GM12878 (cell line): ENCODE data around the gene SS18. TPM values are rescaled to one million over a fixed set of nuclear protein-coding genes. Genes with fewer than 3 reads are reported as not detected.

ENCODE experiments used
- ATAC-seq: fragments of 200-7000 bp; cut with Tn5 transposase; 3 replicates; pipeline ENCODE4 v1.9.1; 2020; ENCODE audit warnings: mild to moderate bottlenecking, moderate library complexity
- BruUV-seq: library from RNA; stranded (reverse); fragments of 400-500 nt; replicated peaks from 2 replicates; lab custom pipeline; 2021; lab: Mats Ljungman, UMichigan
- CTCF ChIA-PET: fragments of 300-600 bp; sonication (Branson Sonifier 250); formaldehyde crosslinking; extraction: SDS; loops from one replicate; lab custom pipeline; 2021; ENCODE audit warnings: inconsistent platforms; lab: Yijun Ruan, JAX
- POLR2A ChIA-PET: fragments of 350-600 bp; formaldehyde crosslinking; extraction: SDS; loops from one replicate; lab custom pipeline; 2021; ENCODE audit warnings: inconsistent platforms; lab: Charles Lee
- RAD21 ChIA-PET: fragments of 300-600 bp; sonication (Branson Sonifier 250); formaldehyde crosslinking; loops from one replicate; lab custom pipeline; 2023; ENCODE audit warnings: antibody characterized with exemption; ENCODE audit not compliant: unreplicated experiment; lab: Charles Lee
- SMC1A ChIA-PET: fragments of 300-600 bp; sonication (Branson Sonifier 250); formaldehyde crosslinking; loops from one replicate; lab custom pipeline; 2023; ENCODE audit not compliant: unreplicated experiment, uncharacterized antibody; lab: Charles Lee
- DNase-seq: peaks from one replicate; pipeline ENCODE4 v3.0.0-alpha.2; 2011; ENCODE audit warnings: low read depth, low spot score
- FAIRE-seq: peaks from 3 replicates; lab custom pipeline; 2011; peaks lifted over from hg19 to GRCh38; lab: Jason Lieb, UNC
- H2AFZ ChIP-seq: 2 replicates; pipeline ENCODE4 v1.6.0; 2011; ENCODE audit warnings: low read depth, low read length, control low read depth; ENCODE audit not compliant: control insufficient read depth
- H3K27ac ChIP-seq: 2 replicates; pipeline ENCODE4 v1.5.1; 2011; ENCODE audit warnings: control low read depth; ENCODE audit not compliant: control insufficient read depth, insufficient read depth
- H3K27me3 ChIP-seq, 2 experiments: replicated peaks in 1 of 2; 2 replicates each; pipeline versions ENCODE4 v1.6.0 to v1.6.1; 2011; ENCODE audit warnings: low read length in 1 of 2; ENCODE audit not compliant: control insufficient read depth in 2 of 2, insufficient read depth in 2 of 2
- H3K36me3 ChIP-seq, 2 experiments: 2 replicates each; pipeline ENCODE4 v1.5.1; 2011; ENCODE audit warnings: low read length in 1 of 2; ENCODE audit not compliant: control insufficient read depth in 2 of 2, insufficient read depth in 2 of 2
- H3K4me1 ChIP-seq: 2 replicates; pipeline ENCODE4 v1.6.1; 2011; ENCODE audit warnings: mild to moderate bottlenecking, low read length, moderate library complexity, mixed read lengths; ENCODE audit not compliant: control insufficient read depth, insufficient read depth
- H3K4me2 ChIP-seq: 2 replicates; pipeline ENCODE4 v1.6.0; 2011; ENCODE audit warnings: control low read depth; ENCODE audit not compliant: control insufficient read depth, insufficient read depth
- H3K4me3 ChIP-seq: fragments of 200-600 bp; sonication (generic); 2 replicates; pipeline ENCODE4 v1.5.1; 2016
- H3K79me2 ChIP-seq: 2 replicates; pipeline ENCODE4 v1.6.0; 2011; ENCODE audit warnings: low read length; ENCODE audit not compliant: control insufficient read depth, insufficient read depth
- H3K9ac ChIP-seq: 2 replicates; pipeline ENCODE4 v1.8.0; 2011; ENCODE audit warnings: low read length, control low read depth, mixed read lengths; ENCODE audit not compliant: control insufficient read depth, insufficient read depth
- H3K9me3 ChIP-seq: replicated peaks from 3 replicates; pipeline ENCODE4 v1.5.1; 2011; ENCODE audit warnings: mild to moderate bottlenecking, low read length; ENCODE audit not compliant: control insufficient read depth, insufficient read depth
- H4K20me1 ChIP-seq: 2 replicates; pipeline ENCODE4 v1.6.0; 2011; ENCODE audit not compliant: control insufficient read depth, insufficient read depth
- ATF7 ChIP-seq: fragments of 450-650 bp; IDR thresholded peaks from 2 replicates; pipeline ENCODE4 v1.6.1; 2016; ENCODE audit warnings: low read depth, mild to moderate bottlenecking
- JUNB ChIP-seq: IDR thresholded peaks from 2 replicates; pipeline ENCODE4 v1.6.1; 2016; ENCODE audit warnings: antibody characterized with exemption, mild to moderate bottlenecking
- MTA2 ChIP-seq: fragments of 450-650 bp; IDR thresholded peaks from 2 replicates; pipeline ENCODE4 v1.6.1; 2016; ENCODE audit warnings: low read depth, mild to moderate bottlenecking, moderate library complexity
- NFYA ChIP-seq: IDR thresholded peaks from 2 replicates; pipeline ENCODE4 v1.6.1; 2011; ENCODE audit warnings: low read depth, mild to moderate bottlenecking, low read length, improper control_type of control experiment, borderline replicate concordance
- NR2C1 ChIP-seq: fragments of 450-650 bp; IDR thresholded peaks from 2 replicates; pipeline ENCODE4 v1.6.1; 2017; ENCODE audit warnings: antibody characterized with exemption, mild to moderate bottlenecking, moderate library complexity
- SMAD5 ChIP-seq: IDR thresholded peaks from 2 replicates; pipeline ENCODE4 v1.6.1; 2016; ENCODE audit warnings: antibody characterized with exemption, low read depth
- SP1 ChIP-seq: IDR thresholded peaks from one replicate; pipeline ENCODE4 v1.6.1; 2011; ENCODE audit warnings: low read depth, low read length
- SPI1 ChIP-seq: IDR thresholded peaks from 2 replicates; pipeline ENCODE4 v1.6.1; 2011; ENCODE audit warnings: low read depth, mild to moderate bottlenecking, low read length, moderate library complexity, borderline replicate concordance; ENCODE audit not compliant: insufficient read depth
- TCF7 ChIP-seq: IDR thresholded peaks from 2 replicates; pipeline ENCODE4 v1.6.1; 2014; ENCODE audit warnings: antibody characterized with exemption, borderline replicate concordance
- ZNF24 ChIP-seq: fragments of 450-650 bp; IDR thresholded peaks from 2 replicates; pipeline ENCODE4 v1.6.1; 2017; ENCODE audit warnings: antibody characterized with exemption, mild to moderate bottlenecking
- ZNF384 ChIP-seq: IDR thresholded peaks from 2 replicates; pipeline ENCODE4 v1.6.1; 2012; ENCODE audit warnings: low read depth, mild to moderate bottlenecking, low read length, improper control_type of control experiment, borderline replicate concordance
- ZNF687 ChIP-seq: fragments of 450-650 bp; IDR thresholded peaks from 2 replicates; pipeline ENCODE4 v1.6.1; 2017; ENCODE audit warnings: mild to moderate bottlenecking, moderate library complexity
- WGBS: methylation state at CpG from one replicate; pipeline ENCODE4 v1.1.6; 2016; ENCODE audit warnings: low lambda C conversion rate; ENCODE audit not compliant: insufficient replicate concordance, insufficient coverage; ENCODE audit errors: missing lambda C conversion rate; 5-methylcytosine and 5-hydroxymethylcytosine counted together
- in situ Hi-C: fragments of 300-500 bp; cut with MboI; formaldehyde crosslinking; loops from 9 replicates; pipeline ENCODE4 v1.14.3; 2018; ENCODE audit warnings: mixed read lengths
- intact Hi-C: fragments of 100-400 bp; cut with micrococcal nuclease; formaldehyde crosslinking; loops from one replicate; pipeline ENCODE4 v1.14.2; 2022; ENCODE audit not compliant: unreplicated experiment
- polyA plus RNA-seq, 11 experiments: library from polyadenylated mRNA; depleted of rRNA in 4 of 11; unstranded in 6 of 11; stranded (reverse) in 5 of 11; fragments of >200 nt; fragmentation: Nextera tagmentation in 4 of 11; fragmentation: Illumina TruSeq in 1 of 11; extraction: Ambion mirVana in 4 of 11; extraction: Trizol in 1 of 11; gene quantifications; 1 replicate in 1 of 11; 2 replicates in 10 of 11; pipeline versions ENCODE4 v1.2.1 to v1.2.3, GENCODE V29; 2011 to 2016; ENCODE audit warnings: inconsistent platforms in 2 of 11, missing spikeins in 2 of 11, low read depth in 1 of 11
- total RNA-seq, 4 experiments: library from RNA; depleted of rRNA in 3 of 4; stranded (reverse); fragments of >200 nt in 3 of 4; fragmentation: Illumina TruSeq in 1 of 4; extraction: Trizol in 1 of 4; gene quantifications; 2 replicates each; pipeline versions ENCODE4 v1.2.1 to v1.2.3, GENCODE V29; 2013 to 2021

The SS18 gene
- total and polyA plus RNA-seq, 10 of the 15 experiments (the other 5 are each of a cell fraction or from before 2014, with no cell fraction given): 16.6 to 153 (median 81.8) TPM

- ChIA-PET RAD21 (no interaction called here), POLR2A (no interaction called here), CTCF (interaction anchor here (0.7 to 1.5 kb wide), 3 partner anchors 20 to 154 kb away, joined by 3 to 5 read pairs (median 5); no protein-coding TSS in a partner anchor), SMC1A (interaction anchor here (1.0 kb wide), 2 partner anchors 18 to 252 kb away, joined by 3 read pairs; no protein-coding TSS in a partner anchor)
- no TSS peak for BruUV-seq
- Histone ChIP-seq H3K4me2 (no peak overlapping the region), H3K27ac (no peak overlapping the region), H4K20me1 (no peaks in the 10 kb centered on the region), H3K79me2 (peaks cover 13% of the 10 kb centered on the region), H3K9me3 (no peaks in the 10 kb centered on the region), H3K4me1 (no peaks in the 10 kb centered on the region), H3K4me3 (no peak overlapping the region), H3K9ac (no peak overlapping the region), H2AFZ (no peak overlapping the region), H3K27me3 (no peaks in the 10 kb centered on the region), H3K36me3 (peaks cover 2 to 28% of the 10 kb centered on the region in 2 experiments)
- DNase-seq (no peak), FAIRE-seq (no peak), ATAC-seq (peak; percentile 68)
- intact Hi-C loops: no loop called here
- in situ Hi-C loops: no loop called here
- TF ChIP-seq NFYA (no peak), ZNF384 (peak; percentile 53; the same call in 1 of the 2 replicates), NR2C1 (no peak), ZNF24 (peak; percentile 45), SMAD5 (no peak), SPI1 (peak; percentile 36; the same call in 1 of the 2 replicates), JUNB (peak; percentile 36; the same call in 1 of the 2 replicates), MTA2 (peak; percentile 71; the same call in 1 of the 2 replicates), TCF7 (peak; percentile 66; the same call in 1 of the 2 replicates), SP1 (no peak), ZNF687 (no peak), ATF7 (peak; percentile 79)
- WGBS: 94% methylated on average over 2 of the region's 2 CpGs
Measured at GRCh38 chr18:26071725-26072124, 18.7 kb downstream of the SS18 start.
